Measurements from ENCODE around the gene HEXIM1. TPM values are rescaled to one million over a fixed set of nuclear protein-coding genes. Genes with fewer than 3 reads are reported as not detected.

Gene HEXIM1
- total RNA-seq, 1 experiment from 2014 or later: 29.6 TPM

- no peaks in the 10 kb centered on the region for H3K36me3 Mint-ChIP-seq
- H3K4me1 Mint-ChIP-seq: peaks cover 6% of the 10 kb centered on the region; the same call in 1 of the 2 replicates
- TF ChIP-seq, protein P1, sequence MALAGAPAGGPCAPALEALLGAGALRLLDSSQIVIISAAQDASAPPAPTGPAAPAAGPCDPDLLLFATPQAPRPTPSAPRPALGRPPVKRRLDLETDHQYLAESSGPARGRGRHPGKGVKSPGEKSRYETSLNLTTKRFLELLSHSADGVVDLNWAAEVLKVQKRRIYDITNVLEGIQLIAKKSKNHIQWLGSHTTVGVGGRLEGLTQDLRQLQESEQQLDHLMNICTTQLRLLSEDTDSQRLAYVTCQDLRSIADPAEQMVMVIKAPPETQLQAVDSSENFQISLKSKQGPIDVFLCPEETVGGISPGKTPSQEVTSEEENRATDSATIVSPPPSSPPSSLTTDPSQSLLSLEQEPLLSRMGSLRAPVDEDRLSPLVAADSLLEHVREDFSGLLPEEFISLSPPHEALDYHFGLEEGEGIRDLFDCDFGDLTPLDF (CRISPR knock-in tag; IDR thresholded peaks at IDR 0.05): no peak
- no peak for TF ChIP-seq ETV6 (CRISPR knock-in tag; IDR thresholded peaks at IDR 0.05)
- TF ChIP-seq NR2C2 (CRISPR knock-in tag; IDR thresholded peaks at IDR 0.05): no peak
- no peak for TF ChIP-seq GRHL2 (CRISPR knock-in tag; IDR thresholded peaks at IDR 0.05; ENCODE audit: insufficient replicate concordance, severe bottlenecking)
- TF ChIP-seq ZNF512 (CRISPR knock-in tag; IDR thresholded peaks at IDR 0.05; ENCODE audit: borderline replicate concordance): no peak
- TF ChIP-seq SMAD3 (CRISPR knock-in tag; IDR thresholded peaks at IDR 0.05; ENCODE audit: borderline replicate concordance): no peak
- no peak for TF ChIP-seq STAT6 (CRISPR knock-in tag; conservative IDR thresholded peaks at IDR 0.05; ENCODE audit: low read depth)
- TF ChIP-seq ZNF232 (CRISPR knock-in tag; IDR thresholded peaks at IDR 0.05): no peak
- no peak for TF ChIP-seq TEAD4 (CRISPR knock-in tag; IDR thresholded peaks at IDR 0.05)
- TF ChIP-seq USF1 (CRISPR knock-in tag; IDR thresholded peaks at IDR 0.05): no peak
- TF ChIP-seq, protein P2, sequence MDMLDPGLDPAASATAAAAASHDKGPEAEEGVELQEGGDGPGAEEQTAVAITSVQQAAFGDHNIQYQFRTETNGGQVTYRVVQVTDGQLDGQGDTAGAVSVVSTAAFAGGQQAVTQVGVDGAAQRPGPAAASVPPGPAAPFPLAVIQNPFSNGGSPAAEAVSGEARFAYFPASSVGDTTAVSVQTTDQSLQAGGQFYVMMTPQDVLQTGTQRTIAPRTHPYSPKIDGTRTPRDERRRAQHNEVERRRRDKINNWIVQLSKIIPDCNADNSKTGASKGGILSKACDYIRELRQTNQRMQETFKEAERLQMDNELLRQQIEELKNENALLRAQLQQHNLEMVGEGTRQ (CRISPR knock-in tag; IDR thresholded peaks at IDR 0.05): no peak
- no peak for TF ChIP-seq KAT7 (CRISPR knock-in tag; IDR thresholded peaks at IDR 0.05; ENCODE audit: borderline replicate concordance)
- TF ChIP-seq ELF4 (CRISPR knock-in tag; IDR thresholded peaks at IDR 0.05; ENCODE audit: low read depth): no peak
- TF ChIP-seq TCF7 (CRISPR knock-in tag; IDR thresholded peaks at IDR 0.05; ENCODE audit: low read depth): no peak
- TF ChIP-seq ERG (CRISPR knock-in tag; IDR thresholded peaks at IDR 0.05): no peak
- TF ChIP-seq NR3C1 (CRISPR knock-in tag; conservative IDR thresholded peaks at IDR 0.05; ENCODE audit: low read depth): no peak
- TF ChIP-seq MXD4 (CRISPR knock-in tag; IDR thresholded peaks at IDR 0.05; ENCODE audit: borderline replicate concordance): no peak
- no peak for TF ChIP-seq ZNF219 (CRISPR knock-in tag; IDR thresholded peaks at IDR 0.05; ENCODE audit: borderline replicate concordance)
- no peak for TF ChIP-seq ZNF138 (CRISPR knock-in tag; conservative IDR thresholded peaks at IDR 0.05)
- CTCF ChIA-PET: interaction anchor here (0.6 to 3.1 kb wide), 5 partner anchors 11 to 327 kb away, joined by 3 to 27 read pairs (median 3); partner anchors contain the start of genes ACBD4 and PLCD3
- H3K9me3 Mint-ChIP-seq: no peaks in the 10 kb centered on the region
- H3K27ac Mint-ChIP-seq: no peak overlapping the region
- ATAC-seq: peak; percentile 18; the same call in 1 of the 2 replicates
- POLR2A ChIA-PET: no interaction called here
- H3K4me3 Mint-ChIP-seq: no peak overlapping the region
- H3K27me3 Mint-ChIP-seq (ENCODE audit: low read depth): no peaks in the 10 kb centered on the region
- DNase-seq (ENCODE audit: low spot score): no peak
Measured at GRCh38 chr17:45121055-45121454, 27.2 kb upstream of the HEXIM1 start.
